K562 (cell line): Measurements from ENCODE around the gene JMJD1C. TPM values are rescaled to one million over a fixed set of nuclear protein-coding genes. Genes with fewer than 3 reads are reported as not detected.

ENCODE experiments used
- ATAC-seq: fragments of 200-7000 bp; cut with Tn5 transposase; 3 replicates; pipeline ENCODE4 v1.9.1; 2020; ENCODE audit warnings: moderate library complexity
- BruUV-seq: library from RNA; stranded (reverse); fragments of 400-500 nt; replicated peaks from 2 replicates; lab custom pipeline; 2021; lab: Mats Ljungman, UMichigan
- CTCF ChIA-PET: fragments of 300-600 bp; formaldehyde crosslinking; extraction: SDS; loops from one replicate; lab custom pipeline; 2021; ENCODE audit warnings: low intra/inter-chr PET ratio; lab: Yijun Ruan, JAX
- POLR2A ChIA-PET: fragments of 300-600, 350-650 bp; sonication (Branson Sonifier 250); formaldehyde crosslinking; extraction: SDS; loops from one replicate; lab custom pipeline; 2021; ENCODE audit warnings: antibody characterized with exemption, inconsistent platforms; lab: Yijun Ruan, JAX
- DNase-seq, 4 experiments: peaks; one replicate each; pipeline versions ENCODE4 v3.0.0 to v3.0.0-alpha.2; 2011 to 2018; ENCODE audit warnings: low spot score in 3 of 4, mixed read lengths in 3 of 4; ENCODE audit errors: extremely low read depth in 1 of 4
- FAIRE-seq: peaks from 2 replicates; lab custom pipeline; 2011; peaks lifted over from hg19 to GRCh38; lab: Jason Lieb, UNC
- H2AFZ ChIP-seq: 2 replicates; pipeline ENCODE4 v1.6.0; 2011; ENCODE audit warnings: low read depth, low read length, control low read depth, inconsistent platforms
- H3K27ac ChIP-seq: fragments of 200-600 bp; 3 replicates; pipeline ENCODE4 v1.8.0; 2011; ENCODE audit warnings: low read depth, mild to moderate bottlenecking, control low read depth, inconsistent platforms, low read length, moderate library complexity, mixed read lengths; ENCODE audit errors: extremely low read depth
- H3K27me3 ChIP-seq, 2 experiments: fragments of 300-600 bp in 1 of 2; 2 replicates in 1 of 2; 3 replicates in 1 of 2; pipeline versions ENCODE4 v1.6.0 to v1.8.0; 2011; ENCODE audit warnings: inconsistent platforms in 2 of 2, low read length in 2 of 2, mild to moderate bottlenecking in 1 of 2, mixed read lengths in 1 of 2, moderate library complexity in 1 of 2; ENCODE audit not compliant: control insufficient read depth in 2 of 2, insufficient read depth in 2 of 2
- H3K36me3 ChIP-seq: fragments of 300-600 bp; 3 replicates; pipeline ENCODE4 v1.8.0; 2011; ENCODE audit warnings: mild to moderate bottlenecking, low read length, inconsistent platforms; ENCODE audit not compliant: control insufficient read depth, insufficient read depth
- H3K4me1 ChIP-seq, 2 experiments: fragments of 200-600 bp in 1 of 2; replicated peaks in 1 of 2; 2 replicates in 1 of 2; 3 replicates in 1 of 2; pipeline versions ENCODE4 v1.5.1 to v1.8.0; 2011; ENCODE audit warnings: inconsistent platforms in 2 of 2, low read length in 2 of 2, mild to moderate bottlenecking in 1 of 2, mixed read lengths in 1 of 2, moderate library complexity in 1 of 2; ENCODE audit not compliant: control insufficient read depth in 2 of 2, insufficient read depth in 2 of 2
- H3K4me2 ChIP-seq: 2 replicates; pipeline ENCODE4 v1.6.1; 2011; ENCODE audit warnings: low read length, control low read depth, inconsistent platforms, mixed read lengths; ENCODE audit not compliant: insufficient read depth
- H3K4me3 ChIP-seq: fragments of 200-600 bp; sonication (generic), shearing (Covaris generic); 2 replicates; pipeline ENCODE4 v1.5.1; 2016; ENCODE audit warnings: control low read depth, inconsistent platforms
- H3K79me2 ChIP-seq: fragments of 200-600 bp; 3 replicates; pipeline ENCODE4 v1.8.0; 2011; ENCODE audit warnings: low read length, inconsistent platforms; ENCODE audit not compliant: control insufficient read depth, insufficient read depth
- H3K9ac ChIP-seq, 2 experiments: 2 replicates each; pipeline versions ENCODE4 v1.6.0 to v1.6.1; 2011; ENCODE audit warnings: low read depth in 2 of 2, low read length in 2 of 2, control low read depth in 1 of 2, inconsistent platforms in 1 of 2, mild to moderate bottlenecking in 1 of 2, mixed read lengths in 1 of 2; ENCODE audit not compliant: insufficient read depth in 1 of 2
- H3K9me1 ChIP-seq: one replicate; pipeline ENCODE4 v1.6.0; 2011; ENCODE audit warnings: inconsistent platforms, mild to moderate bottlenecking, low read length, moderate library complexity; ENCODE audit not compliant: control insufficient read depth, insufficient read depth
- H3K9me3 ChIP-seq: replicated peaks from 2 replicates; pipeline ENCODE4 v1.5.1; 2011; ENCODE audit warnings: low read depth, low read length, inconsistent platforms; ENCODE audit not compliant: control insufficient read depth, insufficient read depth
- H4K20me1 ChIP-seq: replicated peaks from 2 replicates; pipeline ENCODE4 v1.6.1; 2011; ENCODE audit warnings: low read length, inconsistent platforms, mixed read lengths; ENCODE audit not compliant: control insufficient read depth, insufficient read depth
- CAMTA2 ChIP-seq: fragments of 250-450 bp; sonication (Bioruptor Pico); conservative IDR thresholded peaks from 2 replicates; pipeline ENCODE4 v1.5.1; 2022
- CTBP1 ChIP-seq: fragments of 450-650 bp; IDR thresholded peaks from 2 replicates; pipeline ENCODE4 v1.6.1; 2016; ENCODE audit warnings: borderline replicate concordance
- FOXP1 ChIP-seq: sonication (generic); formaldehyde crosslinking; IDR thresholded peaks from 2 replicates; pipeline ENCODE4 v1.8.0; 2022; ENCODE audit warnings: mild to moderate bottlenecking, missing genetic modification reagents
- GATA2 ChIP-seq: sonication (generic); formaldehyde crosslinking; IDR thresholded peaks from 2 replicates; pipeline ENCODE4 v1.4.0; 2020; ENCODE audit warnings: mild to moderate bottlenecking, missing genetic modification reagents
- HDGF ChIP-seq: fragments of 450-650 bp; IDR thresholded peaks from 2 replicates; pipeline ENCODE4 v1.6.1; 2016
- JUN ChIP-seq, 2 experiments: sonication (generic) in 1 of 2; formaldehyde crosslinking in 1 of 2; IDR thresholded peaks; 2 replicates each; pipeline versions ENCODE4 v1.6.1 to v1.8.0; 2012 to 2022; ENCODE audit warnings: borderline replicate concordance in 2 of 2, mild to moderate bottlenecking in 2 of 2, improper control_type of control experiment in 1 of 2, low read depth in 1 of 2, low read length in 1 of 2, missing genetic modification reagents in 1 of 2
- LCOR ChIP-seq: sonication (generic); formaldehyde crosslinking; IDR thresholded peaks from 2 replicates; pipeline ENCODE4 v1.8.0; 2022; ENCODE audit warnings: mild to moderate bottlenecking, missing genetic modification reagents
- MYNN ChIP-seq, 2 experiments: sonication (generic); formaldehyde crosslinking in 1 of 2; IDR thresholded peaks; 2 replicates each; pipeline versions ENCODE4 v1.5.0 to v1.6.1; 2016 to 2020; ENCODE audit warnings: antibody characterized with exemption in 1 of 2, missing genetic modification reagents in 1 of 2
- PTBP1 ChIP-seq: fragments of 200-400 bp; formaldehyde crosslinking; IDR thresholded peaks from 2 replicates; pipeline ENCODE4 v1.6.1; 2017; ENCODE audit warnings: low read depth, low read length
- XRCC5 ChIP-seq: fragments of 200-400 bp; formaldehyde crosslinking; IDR thresholded peaks from 2 replicates; pipeline ENCODE4 v1.6.1; 2017; ENCODE audit warnings: low read depth, mild to moderate bottlenecking, low read length
- ZNF79 ChIP-seq: fragments of 250-450 bp; sonication (Bioruptor Pico); IDR thresholded peaks from 2 replicates; pipeline ENCODE4 v1.4.0; 2020; ENCODE audit warnings: low read depth, mild to moderate bottlenecking, moderate library complexity
- ZSCAN29 ChIP-seq: fragments of 450-650 bp; IDR thresholded peaks from 2 replicates; pipeline ENCODE4 v1.6.1; 2017
- WGBS: fragments of 100-300 bp; shearing (Covaris generic); methylation state at CpG from one replicate; pipeline ENCODE4 v1.1.6; 2016; ENCODE audit warnings: low coverage, mixed read lengths; ENCODE audit not compliant: insufficient coverage; ENCODE audit errors: missing lambda C conversion rate; 5-methylcytosine and 5-hydroxymethylcytosine counted together
- in situ Hi-C: fragments of 300-500 bp; cut with MboI; formaldehyde crosslinking; loops from 4 replicates; pipeline ENCODE4 v1.15.0; 2018; ENCODE audit warnings: inconsistent platforms, mixed read lengths
- intact Hi-C: fragments of 100-400 bp; cut with micrococcal nuclease; formaldehyde crosslinking; loops from 2 replicates; pipeline ENCODE4 v1.14.2; 2022
- polyA plus RNA-seq, 8 experiments: library from polyadenylated mRNA; depleted of rRNA in 4 of 8; stranded (reverse) in 5 of 8; unstranded in 3 of 8; fragments of >200 nt; fragmentation: Nextera tagmentation in 2 of 8; fragmentation: Illumina TruSeq in 1 of 8; extraction: Ambion mirVana in 2 of 8; extraction: Trizol in 1 of 8; gene quantifications; 2 replicates each; pipeline versions ENCODE4 v1.2.1 to v1.2.3, GENCODE V29; 2011 to 2014; ENCODE audit warnings: inconsistent platforms in 1 of 8, missing spikeins in 1 of 8
- total RNA-seq, 7 experiments: library from RNA; depleted of rRNA in 6 of 7; stranded (reverse); fragments of >200 nt in 6 of 7; fragmentation: Illumina TruSeq in 2 of 7; extraction: Trizol in 2 of 7; gene quantifications; 2 replicates each; pipeline versions ENCODE4 v1.2.1 to v1.2.3, GENCODE V29; 2011 to 2021; ENCODE audit warnings: low replicate concordance in 1 of 7
- TF ChIP-seq, protein P1 (sequence below): fragments of 200-800 bp; sonication (Bioruptor generic); IDR thresholded peaks from 2 replicates; pipeline ENCODE4 v1.6.1; 2016; ENCODE audit warnings: missing genetic modification characterization, missing compliant biosample characterization
- TF ChIP-seq, protein P2 (sequence below): sonication (generic); formaldehyde crosslinking; IDR thresholded peaks from 2 replicates; pipeline ENCODE4 v1.8.1; 2022; ENCODE audit warnings: missing genetic modification reagents
- TF ChIP-seq, protein P3 (sequence below): IDR thresholded peaks from 3 replicates; pipeline ENCODE4 v1.6.1; 2011; ENCODE audit warnings: borderline replicate concordance, mild to moderate bottlenecking; ENCODE audit not compliant: insufficient read length, insufficient read depth

The JMJD1C gene
- total and polyA plus RNA-seq, 9 of the 15 experiments (the other 6 are each of a cell fraction or from before 2014, with no cell fraction given): 25.3 to 68.0 (median 47.2) TPM

DNA sequence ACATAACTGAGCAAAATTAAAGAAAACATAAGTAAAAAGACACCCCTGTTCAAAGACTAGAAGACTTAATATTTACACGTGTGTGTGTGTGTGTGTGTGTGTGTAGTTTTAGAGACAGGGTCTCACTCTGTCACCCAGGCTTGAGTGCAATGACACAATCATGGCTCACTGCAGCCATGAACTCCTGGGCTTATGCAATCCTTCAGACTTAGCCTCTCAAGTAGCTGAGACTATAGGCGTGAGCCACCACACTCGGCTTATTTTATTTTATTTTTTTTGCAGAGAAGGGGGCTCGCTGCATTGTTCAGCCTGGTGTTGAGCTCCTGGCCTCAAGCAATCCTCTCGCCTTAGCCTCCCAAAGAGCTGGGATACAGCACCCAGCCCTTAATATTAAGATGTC lies 90.3 kb downstream of the JMJD1C start (continued):
- TF ChIP-seq, protein P1, sequence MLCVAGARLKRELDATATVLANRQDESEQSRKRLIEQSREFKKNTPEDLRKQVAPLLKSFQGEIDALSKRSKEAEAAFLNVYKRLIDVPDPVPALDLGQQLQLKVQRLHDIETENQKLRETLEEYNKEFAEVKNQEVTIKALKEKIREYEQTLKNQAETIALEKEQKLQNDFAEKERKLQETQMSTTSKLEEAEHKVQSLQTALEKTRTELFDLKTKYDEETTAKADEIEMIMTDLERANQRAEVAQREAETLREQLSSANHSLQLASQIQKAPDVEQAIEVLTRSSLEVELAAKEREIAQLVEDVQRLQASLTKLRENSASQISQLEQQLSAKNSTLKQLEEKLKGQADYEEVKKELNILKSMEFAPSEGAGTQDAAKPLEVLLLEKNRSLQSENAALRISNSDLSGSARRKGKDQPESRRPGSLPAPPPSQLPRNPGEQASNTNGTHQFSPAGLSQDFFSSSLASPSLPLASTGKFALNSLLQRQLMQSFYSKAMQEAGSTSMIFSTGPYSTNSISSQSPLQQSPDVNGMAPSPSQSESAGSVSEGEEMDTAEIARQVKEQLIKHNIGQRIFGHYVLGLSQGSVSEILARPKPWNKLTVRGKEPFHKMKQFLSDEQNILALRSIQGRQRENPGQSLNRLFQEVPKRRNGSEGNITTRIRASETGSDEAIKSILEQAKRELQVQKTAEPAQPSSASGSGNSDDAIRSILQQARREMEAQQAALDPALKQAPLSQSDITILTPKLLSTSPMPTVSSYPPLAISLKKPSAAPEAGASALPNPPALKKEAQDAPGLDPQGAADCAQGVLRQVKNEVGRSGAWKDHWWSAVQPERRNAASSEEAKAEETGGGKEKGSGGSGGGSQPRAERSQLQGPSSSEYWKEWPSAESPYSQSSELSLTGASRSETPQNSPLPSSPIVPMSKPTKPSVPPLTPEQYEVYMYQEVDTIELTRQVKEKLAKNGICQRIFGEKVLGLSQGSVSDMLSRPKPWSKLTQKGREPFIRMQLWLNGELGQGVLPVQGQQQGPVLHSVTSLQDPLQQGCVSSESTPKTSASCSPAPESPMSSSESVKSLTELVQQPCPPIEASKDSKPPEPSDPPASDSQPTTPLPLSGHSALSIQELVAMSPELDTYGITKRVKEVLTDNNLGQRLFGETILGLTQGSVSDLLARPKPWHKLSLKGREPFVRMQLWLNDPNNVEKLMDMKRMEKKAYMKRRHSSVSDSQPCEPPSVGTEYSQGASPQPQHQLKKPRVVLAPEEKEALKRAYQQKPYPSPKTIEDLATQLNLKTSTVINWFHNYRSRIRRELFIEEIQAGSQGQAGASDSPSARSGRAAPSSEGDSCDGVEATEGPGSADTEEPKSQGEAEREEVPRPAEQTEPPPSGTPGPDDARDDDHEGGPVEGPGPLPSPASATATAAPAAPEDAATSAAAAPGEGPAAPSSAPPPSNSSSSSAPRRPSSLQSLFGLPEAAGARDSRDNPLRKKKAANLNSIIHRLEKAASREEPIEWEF (CRISPR knock-in tag): no peak

DNA sequence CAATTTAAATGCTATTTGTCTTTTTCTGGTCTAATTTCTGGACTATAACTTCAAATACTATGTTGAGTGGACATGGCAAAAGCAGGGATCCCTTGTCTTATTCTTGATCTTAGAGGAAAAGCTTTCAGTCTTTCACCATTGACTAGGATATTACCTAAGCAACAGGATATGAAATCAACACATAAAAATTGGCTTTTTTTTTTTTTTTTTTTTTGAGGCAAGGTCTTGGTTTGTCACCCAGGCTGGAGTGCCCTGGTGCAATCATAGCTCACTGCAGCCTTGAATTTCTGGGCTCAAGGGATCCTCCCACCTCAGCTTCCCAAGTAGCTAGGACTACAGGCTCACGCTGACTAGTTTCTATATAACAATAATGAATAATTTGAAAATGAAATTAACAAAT lies 90.8 kb downstream of the JMJD1C start:
- POLR2A ChIA-PET: interaction anchor here (1.2 kb wide), 1 partner anchor 9 kb away, joined by 3 read pairs; no protein-coding TSS in a partner anchor
- TF ChIP-seq HDGF: no peak
- TF ChIP-seq ZNF79 (CRISPR knock-in tag): no peak
- no peak for TF ChIP-seq MYNN (IDR thresholded peaks at IDR 0.05)
- TF ChIP-seq MYNN (CRISPR knock-in tag; IDR thresholded peaks at IDR 0.05): no peak
- TF ChIP-seq, protein P2, sequence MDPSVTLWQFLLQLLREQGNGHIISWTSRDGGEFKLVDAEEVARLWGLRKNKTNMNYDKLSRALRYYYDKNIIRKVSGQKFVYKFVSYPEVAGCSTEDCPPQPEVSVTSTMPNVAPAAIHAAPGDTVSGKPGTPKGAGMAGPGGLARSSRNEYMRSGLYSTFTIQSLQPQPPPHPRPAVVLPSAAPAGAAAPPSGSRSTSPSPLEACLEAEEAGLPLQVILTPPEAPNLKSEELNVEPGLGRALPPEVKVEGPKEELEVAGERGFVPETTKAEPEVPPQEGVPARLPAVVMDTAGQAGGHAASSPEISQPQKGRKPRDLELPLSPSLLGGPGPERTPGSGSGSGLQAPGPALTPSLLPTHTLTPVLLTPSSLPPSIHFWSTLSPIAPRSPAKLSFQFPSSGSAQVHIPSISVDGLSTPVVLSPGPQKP (CRISPR knock-in tag): no peak
- no peak for TF ChIP-seq LCOR (CRISPR knock-in tag)
- TF ChIP-seq FOXP1 (CRISPR knock-in tag): no peak
- TF ChIP-seq ZSCAN29: no peak
- TF ChIP-seq, protein P3, sequence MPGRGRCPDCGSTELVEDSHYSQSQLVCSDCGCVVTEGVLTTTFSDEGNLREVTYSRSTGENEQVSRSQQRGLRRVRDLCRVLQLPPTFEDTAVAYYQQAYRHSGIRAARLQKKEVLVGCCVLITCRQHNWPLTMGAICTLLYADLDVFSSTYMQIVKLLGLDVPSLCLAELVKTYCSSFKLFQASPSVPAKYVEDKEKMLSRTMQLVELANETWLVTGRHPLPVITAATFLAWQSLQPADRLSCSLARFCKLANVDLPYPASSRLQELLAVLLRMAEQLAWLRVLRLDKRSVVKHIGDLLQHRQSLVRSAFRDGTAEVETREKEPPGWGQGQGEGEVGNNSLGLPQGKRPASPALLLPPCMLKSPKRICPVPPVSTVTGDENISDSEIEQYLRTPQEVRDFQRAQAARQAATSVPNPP: no peak
- TF ChIP-seq XRCC5: no peak
- TF ChIP-seq CTBP1: no peak
- TF ChIP-seq PTBP1: no peak
- no peak for TF ChIP-seq JUN (IDR thresholded peaks at IDR 0.05; ENCODE audit: borderline replicate concordance, low read depth, low read length)
- no peak for TF ChIP-seq JUN (CRISPR knock-in tag; IDR thresholded peaks at IDR 0.05; ENCODE audit: borderline replicate concordance)
- TF ChIP-seq CAMTA2 (CRISPR knock-in tag): no peak
- TF ChIP-seq GATA2 (CRISPR knock-in tag): no peak

More for the DNA sequence above, 90.8 kb downstream of the JMJD1C start:
- DNase-seq: no peak
- Histone ChIP-seq H3K4me3 (no peak overlapping the region), H3K27me3 (no peaks in the 10 kb centered on the region), H3K36me3 (peaks cover 6% of the 10 kb centered on the region; the same call in 1 of the 3 replicates), H3K79me2 (peaks cover 19% of the 10 kb centered on the region; the same call in 2 of the 3 replicates), H3K4me1 (no peaks in the 10 kb centered on the region), H3K9ac (no peak overlapping the region), H3K9me3 (no peaks in the 10 kb centered on the region), H4K20me1 (no peaks in the 10 kb centered on the region), H3K9me1 (no peaks in the 10 kb centered on the region), H3K4me2 (no peak overlapping the region), H2AFZ (no peak overlapping the region), H3K27ac (no peak overlapping the region)
- ATAC-seq: peak; percentile 43; the same call in 1 of the 3 replicates
- CTCF ChIA-PET: no interaction called here
- no TSS peak for BruUV-seq
- WGBS: 87% methylated on average over 1 of the region's 1 CpG
- no peak for FAIRE-seq
- intact Hi-C loops (no loop called here), in situ Hi-C loops (no loop called here)
